ENCODE measurements around the gene GEMIN5. TPM values are rescaled to one million over a fixed set of nuclear protein-coding genes. Genes with fewer than 3 reads are reported as not detected.

GEMIN5 gene
- total and polyA plus RNA-seq, 2 of the 13 experiments (the other 11 are each of a cell fraction or from before 2014, with no cell fraction given) = 6.6 to 28.6 TPM

DNA sequence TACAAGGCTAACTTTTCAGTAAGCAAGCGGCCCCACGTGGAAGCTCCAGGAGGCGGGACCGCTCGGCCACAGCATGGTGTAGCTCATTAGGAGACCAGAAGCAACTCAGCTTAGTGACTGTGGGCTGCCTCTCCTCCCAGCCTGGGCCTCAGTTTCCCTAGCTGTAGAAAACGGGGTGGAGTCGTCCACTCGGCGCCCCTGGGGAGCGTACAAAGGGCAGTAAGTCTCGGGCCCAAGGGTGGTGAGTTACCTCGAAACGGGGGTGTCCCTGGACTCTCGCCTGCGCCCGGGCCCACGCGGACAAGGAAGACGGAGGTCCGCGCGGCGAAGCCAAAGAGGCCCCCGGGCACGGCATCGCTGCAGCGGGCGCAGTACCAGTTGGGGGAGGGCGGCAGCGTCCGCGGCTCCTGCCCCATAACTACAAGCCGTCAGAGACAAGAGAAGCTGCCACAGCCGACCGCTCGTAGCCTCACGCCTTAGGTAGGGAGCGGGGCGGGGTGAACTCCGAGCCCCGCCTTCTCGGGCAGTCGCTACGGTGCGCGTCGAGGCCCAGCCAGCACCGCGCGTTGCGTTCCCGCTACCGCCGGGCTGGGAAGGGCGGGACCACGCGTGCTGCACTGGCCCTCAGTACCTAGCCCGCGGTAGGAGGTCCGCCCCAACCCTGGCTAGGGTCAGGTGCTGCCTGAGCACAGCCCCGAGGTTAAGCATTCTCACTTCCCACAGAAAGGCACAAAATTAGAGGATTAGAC is at the start of gene GEMIN5 (continued):
- TF ChIP-seq, protein P1, sequence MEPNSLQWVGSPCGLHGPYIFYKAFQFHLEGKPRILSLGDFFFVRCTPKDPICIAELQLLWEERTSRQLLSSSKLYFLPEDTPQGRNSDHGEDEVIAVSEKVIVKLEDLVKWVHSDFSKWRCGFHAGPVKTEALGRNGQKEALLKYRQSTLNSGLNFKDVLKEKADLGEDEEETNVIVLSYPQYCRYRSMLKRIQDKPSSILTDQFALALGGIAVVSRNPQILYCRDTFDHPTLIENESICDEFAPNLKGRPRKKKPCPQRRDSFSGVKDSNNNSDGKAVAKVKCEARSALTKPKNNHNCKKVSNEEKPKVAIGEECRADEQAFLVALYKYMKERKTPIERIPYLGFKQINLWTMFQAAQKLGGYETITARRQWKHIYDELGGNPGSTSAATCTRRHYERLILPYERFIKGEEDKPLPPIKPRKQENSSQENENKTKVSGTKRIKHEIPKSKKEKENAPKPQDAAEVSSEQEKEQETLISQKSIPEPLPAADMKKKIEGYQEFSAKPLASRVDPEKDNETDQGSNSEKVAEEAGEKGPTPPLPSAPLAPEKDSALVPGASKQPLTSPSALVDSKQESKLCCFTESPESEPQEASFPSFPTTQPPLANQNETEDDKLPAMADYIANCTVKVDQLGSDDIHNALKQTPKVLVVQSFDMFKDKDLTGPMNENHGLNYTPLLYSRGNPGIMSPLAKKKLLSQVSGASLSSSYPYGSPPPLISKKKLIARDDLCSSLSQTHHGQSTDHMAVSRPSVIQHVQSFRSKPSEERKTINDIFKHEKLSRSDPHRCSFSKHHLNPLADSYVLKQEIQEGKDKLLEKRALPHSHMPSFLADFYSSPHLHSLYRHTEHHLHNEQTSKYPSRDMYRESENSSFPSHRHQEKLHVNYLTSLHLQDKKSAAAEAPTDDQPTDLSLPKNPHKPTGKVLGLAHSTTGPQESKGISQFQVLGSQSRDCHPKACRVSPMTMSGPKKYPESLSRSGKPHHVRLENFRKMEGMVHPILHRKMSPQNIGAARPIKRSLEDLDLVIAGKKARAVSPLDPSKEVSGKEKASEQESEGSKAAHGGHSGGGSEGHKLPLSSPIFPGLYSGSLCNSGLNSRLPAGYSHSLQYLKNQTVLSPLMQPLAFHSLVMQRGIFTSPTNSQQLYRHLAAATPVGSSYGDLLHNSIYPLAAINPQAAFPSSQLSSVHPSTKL (CRISPR knock-in tag; IDR thresholded peaks at IDR 0.05) = peak; percentile 69; the same call in 1 of the 2 replicates
- TF ChIP-seq, protein P2, sequence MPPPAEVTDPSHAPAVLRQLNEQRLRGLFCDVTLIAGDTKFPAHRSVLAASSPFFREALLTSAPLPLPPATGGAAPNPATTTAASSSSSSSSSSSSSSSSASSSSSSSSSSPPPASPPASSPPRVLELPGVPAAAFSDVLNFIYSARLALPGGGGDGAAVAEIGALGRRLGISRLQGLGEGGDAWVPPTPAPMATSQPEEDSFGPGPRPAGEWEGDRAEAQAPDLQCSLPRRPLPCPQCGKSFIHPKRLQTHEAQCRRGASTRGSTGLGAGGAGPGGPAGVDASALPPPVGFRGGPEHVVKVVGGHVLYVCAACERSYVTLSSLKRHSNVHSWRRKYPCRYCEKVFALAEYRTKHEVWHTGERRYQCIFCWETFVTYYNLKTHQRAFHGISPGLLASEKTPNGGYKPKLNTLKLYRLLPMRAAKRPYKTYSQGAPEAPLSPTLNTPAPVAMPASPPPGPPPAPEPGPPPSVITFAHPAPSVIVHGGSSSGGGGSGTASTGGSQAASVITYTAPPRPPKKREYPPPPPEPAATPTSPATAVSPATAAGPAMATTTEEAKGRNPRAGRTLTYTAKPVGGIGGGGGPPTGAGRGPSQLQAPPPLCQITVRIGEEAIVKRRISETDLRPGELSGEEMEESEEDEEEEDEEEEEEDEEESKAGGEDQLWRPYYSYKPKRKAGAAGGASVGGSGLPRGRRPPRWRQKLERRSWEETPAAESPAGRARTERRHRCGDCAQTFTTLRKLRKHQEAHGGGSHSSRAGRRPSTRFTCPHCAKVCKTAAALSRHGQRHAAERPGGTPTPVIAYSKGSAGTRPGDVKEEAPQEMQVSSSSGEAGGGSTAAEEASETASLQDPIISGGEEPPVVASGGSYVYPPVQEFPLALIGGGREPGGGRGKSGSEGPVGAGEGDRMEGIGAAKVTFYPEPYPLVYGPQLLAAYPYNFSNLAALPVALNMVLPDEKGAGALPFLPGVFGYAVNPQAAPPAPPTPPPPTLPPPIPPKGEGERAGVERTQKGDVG (CRISPR knock-in tag; IDR thresholded peaks at IDR 0.05; ENCODE audit: borderline replicate concordance) = peak; percentile 96
- TF ChIP-seq, protein P3, sequence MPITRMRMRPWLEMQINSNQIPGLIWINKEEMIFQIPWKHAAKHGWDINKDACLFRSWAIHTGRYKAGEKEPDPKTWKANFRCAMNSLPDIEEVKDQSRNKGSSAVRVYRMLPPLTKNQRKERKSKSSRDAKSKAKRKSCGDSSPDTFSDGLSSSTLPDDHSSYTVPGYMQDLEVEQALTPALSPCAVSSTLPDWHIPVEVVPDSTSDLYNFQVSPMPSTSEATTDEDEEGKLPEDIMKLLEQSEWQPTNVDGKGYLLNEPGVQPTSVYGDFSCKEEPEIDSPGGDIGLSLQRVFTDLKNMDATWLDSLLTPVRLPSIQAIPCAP (CRISPR knock-in tag; IDR thresholded peaks at IDR 0.05; ENCODE audit: low read depth) = no peak
- TF ChIP-seq ZNF615 (CRISPR knock-in tag; IDR thresholded peaks at IDR 0.05; ENCODE audit: borderline replicate concordance) (0 out of 2 replicates have a peak, but pooled peaks have one; percentile 20), ZNF607 (CRISPR knock-in tag; IDR thresholded peaks at IDR 0.05; ENCODE audit: borderline replicate concordance) (peak; percentile 71; the same call in 1 of the 2 replicates), ZBTB7A (CRISPR knock-in tag; IDR thresholded peaks at IDR 0.05) (0 out of 2 replicates have a peak, but pooled peaks have one; percentile 8), RFX5 (IDR thresholded peaks at IDR 0.05; ENCODE audit: low read depth, low read length) (no peak)
- TF ChIP-seq, protein P4, sequence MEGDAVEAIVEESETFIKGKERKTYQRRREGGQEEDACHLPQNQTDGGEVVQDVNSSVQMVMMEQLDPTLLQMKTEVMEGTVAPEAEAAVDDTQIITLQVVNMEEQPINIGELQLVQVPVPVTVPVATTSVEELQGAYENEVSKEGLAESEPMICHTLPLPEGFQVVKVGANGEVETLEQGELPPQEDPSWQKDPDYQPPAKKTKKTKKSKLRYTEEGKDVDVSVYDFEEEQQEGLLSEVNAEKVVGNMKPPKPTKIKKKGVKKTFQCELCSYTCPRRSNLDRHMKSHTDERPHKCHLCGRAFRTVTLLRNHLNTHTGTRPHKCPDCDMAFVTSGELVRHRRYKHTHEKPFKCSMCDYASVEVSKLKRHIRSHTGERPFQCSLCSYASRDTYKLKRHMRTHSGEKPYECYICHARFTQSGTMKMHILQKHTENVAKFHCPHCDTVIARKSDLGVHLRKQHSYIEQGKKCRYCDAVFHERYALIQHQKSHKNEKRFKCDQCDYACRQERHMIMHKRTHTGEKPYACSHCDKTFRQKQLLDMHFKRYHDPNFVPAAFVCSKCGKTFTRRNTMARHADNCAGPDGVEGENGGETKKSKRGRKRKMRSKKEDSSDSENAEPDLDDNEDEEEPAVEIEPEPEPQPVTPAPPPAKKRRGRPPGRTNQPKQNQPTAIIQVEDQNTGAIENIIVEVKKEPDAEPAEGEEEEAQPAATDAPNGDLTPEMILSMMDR (CRISPR knock-in tag; IDR thresholded peaks at IDR 0.05) = peak; percentile 13; the same call in 1 of the 2 replicates
- TF ChIP-seq, protein P5, sequence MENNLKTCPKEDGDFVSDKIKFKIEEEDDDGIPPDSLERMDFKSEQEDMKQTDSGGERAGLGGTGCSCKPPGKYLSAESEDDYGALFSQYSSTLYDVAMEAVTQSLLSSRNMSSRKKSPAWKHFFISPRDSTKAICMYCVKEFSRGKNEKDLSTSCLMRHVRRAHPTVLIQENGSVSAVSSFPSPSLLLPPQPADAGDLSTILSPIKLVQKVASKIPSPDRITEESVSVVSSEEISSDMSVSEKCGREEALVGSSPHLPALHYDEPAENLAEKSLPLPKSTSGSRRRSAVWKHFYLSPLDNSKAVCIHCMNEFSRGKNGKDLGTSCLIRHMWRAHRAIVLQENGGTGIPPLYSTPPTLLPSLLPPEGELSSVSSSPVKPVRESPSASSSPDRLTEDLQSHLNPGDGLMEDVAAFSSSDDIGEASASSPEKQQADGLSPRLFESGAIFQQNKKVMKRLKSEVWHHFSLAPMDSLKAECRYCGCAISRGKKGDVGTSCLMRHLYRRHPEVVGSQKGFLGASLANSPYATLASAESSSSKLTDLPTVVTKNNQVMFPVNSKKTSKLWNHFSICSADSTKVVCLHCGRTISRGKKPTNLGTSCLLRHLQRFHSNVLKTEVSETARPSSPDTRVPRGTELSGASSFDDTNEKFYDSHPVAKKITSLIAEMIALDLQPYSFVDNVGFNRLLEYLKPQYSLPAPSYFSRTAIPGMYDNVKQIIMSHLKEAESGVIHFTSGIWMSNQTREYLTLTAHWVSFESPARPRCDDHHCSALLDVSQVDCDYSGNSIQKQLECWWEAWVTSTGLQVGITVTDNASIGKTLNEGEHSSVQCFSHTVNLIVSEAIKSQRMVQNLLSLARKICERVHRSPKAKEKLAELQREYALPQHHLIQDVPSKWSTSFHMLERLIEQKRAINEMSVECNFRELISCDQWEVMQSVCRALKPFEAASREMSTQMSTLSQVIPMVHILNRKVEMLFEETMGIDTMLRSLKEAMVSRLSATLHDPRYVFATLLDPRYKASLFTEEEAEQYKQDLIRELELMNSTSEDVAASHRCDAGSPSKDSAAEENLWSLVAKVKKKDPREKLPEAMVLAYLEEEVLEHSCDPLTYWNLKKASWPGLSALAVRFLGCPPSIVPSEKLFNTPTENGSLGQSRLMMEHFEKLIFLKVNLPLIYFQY (CRISPR knock-in tag; IDR thresholded peaks at IDR 0.05; ENCODE audit: borderline replicate concordance) = no peak
- TF ChIP-seq, protein P6, sequence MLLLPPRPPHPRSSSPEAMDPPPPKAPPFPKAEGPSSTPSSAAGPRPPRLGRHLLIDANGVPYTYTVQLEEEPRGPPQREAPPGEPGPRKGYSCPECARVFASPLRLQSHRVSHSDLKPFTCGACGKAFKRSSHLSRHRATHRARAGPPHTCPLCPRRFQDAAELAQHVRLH (CRISPR knock-in tag; IDR thresholded peaks at IDR 0.05; ENCODE audit: borderline replicate concordance, low read depth) = peak; percentile 81; the same call in 1 of the 2 replicates

All from HepG2 (cell line).